Activated naive CD4-positive, alpha-beta T cell treated with anti-CD3 and anti-CD28 coated beads, Interleukin-2, amount 50 U/mL, for 16 hours (primary cell): ENCODE measurements around the gene PRSS21.

ENCODE experiments used
- DNase-seq: peaks from one replicate; pipeline ENCODE4 v3.0.0-alpha.2; 2020

PRSS21 gene

GRCh38 chr16:2808181-2808580, 8.9 kb upstream of the PRSS21 start:
- no peak for DNase-seq

DNA sequence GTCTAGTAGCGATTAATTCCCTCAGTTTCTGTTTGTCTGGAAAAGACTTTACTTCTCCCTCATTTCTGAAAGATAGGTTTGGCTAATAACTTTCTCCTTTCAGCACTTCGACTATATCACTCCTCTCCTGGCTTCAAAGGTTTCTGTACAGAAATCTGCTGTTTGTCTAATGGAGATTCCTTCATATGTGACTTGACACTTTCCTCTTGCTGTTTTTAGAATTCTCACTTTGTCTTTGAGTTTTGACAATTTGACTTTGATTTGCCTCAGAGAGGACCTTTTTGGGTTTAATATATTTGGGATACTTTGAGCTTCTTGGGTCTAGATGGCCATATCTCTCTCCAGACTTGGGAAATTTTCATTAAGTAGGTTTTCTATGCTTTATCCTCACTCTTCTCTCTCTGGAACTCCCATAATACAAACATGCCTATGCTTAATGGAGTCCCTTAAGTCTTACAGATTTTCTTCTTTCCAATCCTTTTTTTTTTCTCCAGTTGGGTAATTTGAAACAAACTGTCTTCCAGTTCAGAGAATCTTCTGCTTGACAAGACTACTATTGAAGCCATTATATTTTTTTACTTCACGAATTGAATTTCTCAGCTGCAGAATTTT, 7.8 kb upstream of the PRSS21 start:
- no peak for DNase-seq

GRCh38 chr16:2810651-2811050, 6.4 kb upstream of the PRSS21 start:
- no peak for DNase-seq

DNA sequence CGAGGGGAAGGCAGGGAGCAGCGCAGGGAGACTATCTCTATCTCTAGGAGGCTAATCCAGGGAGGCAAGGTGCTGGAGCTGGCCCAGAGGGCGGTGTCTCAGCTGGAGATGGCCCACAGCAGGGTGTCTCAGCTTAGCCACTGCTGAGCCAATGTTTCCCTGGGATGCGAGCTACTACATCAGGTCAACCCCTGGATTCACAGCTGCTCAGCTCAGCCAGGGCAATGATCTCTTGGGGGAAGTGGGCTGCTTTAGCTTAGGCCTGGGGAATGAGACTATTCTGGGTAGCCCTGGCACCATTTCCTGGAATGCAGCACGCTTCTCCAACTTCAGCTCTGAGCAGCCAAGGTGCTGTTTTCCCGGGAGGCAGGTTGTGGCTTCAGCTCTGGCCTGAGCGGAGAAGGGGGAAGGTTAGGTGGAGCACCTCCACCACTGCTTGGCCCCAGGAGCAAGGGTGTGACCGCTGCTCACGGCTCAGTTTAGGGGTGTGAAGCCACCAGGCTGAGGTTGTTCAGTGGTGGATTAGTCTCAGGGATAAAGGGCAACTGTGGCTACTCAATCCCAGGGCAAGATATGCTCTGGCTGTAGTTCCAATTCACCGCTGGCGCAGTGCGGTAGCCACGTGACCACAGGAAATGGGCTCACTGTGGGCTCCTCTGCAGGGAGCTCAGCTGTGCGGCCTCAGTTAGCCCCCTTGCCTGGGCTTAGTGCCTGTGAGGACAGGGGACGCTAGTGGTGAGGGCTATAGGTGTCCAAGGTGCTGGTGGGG, 5.2 kb upstream of the PRSS21 start:
- no peak for DNase-seq

DNA sequence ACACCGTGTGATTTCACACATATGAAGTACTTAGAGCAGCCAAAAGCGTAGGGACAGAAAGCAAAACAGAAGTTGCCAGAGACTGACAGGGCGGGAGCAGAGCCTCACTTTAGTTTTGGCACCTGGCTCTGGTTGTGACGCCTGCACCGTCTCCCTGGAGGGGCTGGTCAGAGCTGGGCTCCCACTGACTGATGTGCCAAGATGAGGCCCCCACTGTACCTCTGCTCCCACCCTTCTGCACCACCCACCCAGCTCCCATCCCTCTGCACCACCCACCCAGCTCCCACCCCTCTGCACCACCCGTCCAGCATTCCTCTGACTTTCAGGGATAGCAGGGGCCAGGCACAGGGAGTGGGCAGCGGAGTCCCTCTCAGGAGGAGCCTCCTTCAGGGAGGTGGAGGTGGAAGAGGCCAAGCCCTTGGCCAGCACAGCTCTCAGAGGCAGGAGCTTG, 3.2 kb upstream of the PRSS21 start:
- DNase-seq: no peak

- DNase-seq: no peak
Measured at GRCh38 chr16:2814551-2815298, 2.3 kb upstream of the PRSS21 start.

- no peak for DNase-seq
Measured at GRCh38 chr16:2815299-2815771, 1.7 kb upstream of the PRSS21 start.

GRCh38 chr16:2817340-2818271, 569 bp downstream of the PRSS21 start:
- DNase-seq: no peak

DNA sequence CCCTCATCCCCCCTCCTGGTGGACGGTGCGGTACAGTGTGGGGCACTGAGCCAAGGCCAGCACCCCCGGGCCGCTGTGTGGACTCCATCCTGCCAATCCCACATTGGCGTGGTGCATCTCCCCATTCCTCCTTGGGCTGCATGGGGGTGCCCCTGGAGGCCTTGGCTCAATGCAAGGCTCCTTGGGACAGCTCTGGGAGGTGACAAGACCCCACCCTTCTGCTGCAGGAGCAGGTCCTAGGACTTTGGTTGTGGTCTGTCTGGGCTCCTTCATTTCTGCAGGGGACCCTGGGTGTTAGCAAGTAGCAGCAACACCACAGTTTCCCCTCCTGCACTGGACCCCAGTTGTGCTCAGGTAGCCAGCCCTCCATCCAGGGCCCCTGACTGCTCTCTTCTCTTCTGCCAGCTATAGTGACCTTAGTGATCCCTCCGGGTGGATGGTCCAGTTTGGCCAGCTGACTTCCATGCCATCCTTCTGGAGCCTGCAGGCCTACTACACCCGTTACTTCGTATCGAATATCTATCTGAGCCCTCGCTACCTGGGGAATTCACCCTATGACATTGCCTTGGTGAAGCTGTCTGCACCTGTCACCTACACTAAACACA, 1.3 kb downstream of the PRSS21 start:
- no peak for DNase-seq

DNA sequence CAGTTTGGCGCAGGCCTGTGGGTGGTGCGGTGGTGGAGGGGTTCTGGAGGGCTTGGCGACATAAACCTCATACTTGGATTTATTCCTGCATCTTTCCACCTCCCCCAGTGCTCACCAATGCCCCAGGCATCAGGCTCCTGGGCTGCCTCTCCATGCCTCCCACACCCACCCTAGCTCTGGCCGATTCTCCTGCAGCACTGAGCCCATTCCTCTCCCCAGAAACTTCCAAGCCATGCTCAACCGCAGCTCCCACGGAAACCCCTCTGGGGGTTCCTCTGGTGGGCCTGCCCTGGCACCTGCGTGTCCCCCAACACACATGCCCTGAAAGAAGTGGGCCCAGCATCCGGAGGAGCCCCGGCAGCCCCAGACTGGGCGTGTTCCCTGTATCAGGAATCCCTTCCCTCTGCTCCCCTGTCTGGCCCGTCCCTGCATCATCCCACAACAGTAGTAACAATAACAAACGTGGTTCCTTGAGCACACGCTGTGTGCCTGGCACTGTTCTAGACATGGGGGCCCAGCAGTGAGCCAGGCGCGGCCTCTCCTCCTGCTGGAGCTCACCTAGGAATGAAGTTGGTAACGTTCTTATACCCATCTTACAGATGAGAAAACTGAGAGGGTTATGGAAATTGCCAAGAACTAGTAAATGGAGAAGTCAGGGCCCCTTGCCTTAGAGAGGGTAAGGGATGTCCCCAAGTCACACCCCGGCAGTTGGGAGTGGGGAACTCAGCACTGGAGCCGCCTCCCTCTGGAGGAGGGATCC, 2.3 kb downstream of the PRSS21 start:
- no peak for DNase-seq

GRCh38 chr16:2819939-2820835, 3.1 kb downstream of the PRSS21 start:
- no peak for DNase-seq

DNA sequence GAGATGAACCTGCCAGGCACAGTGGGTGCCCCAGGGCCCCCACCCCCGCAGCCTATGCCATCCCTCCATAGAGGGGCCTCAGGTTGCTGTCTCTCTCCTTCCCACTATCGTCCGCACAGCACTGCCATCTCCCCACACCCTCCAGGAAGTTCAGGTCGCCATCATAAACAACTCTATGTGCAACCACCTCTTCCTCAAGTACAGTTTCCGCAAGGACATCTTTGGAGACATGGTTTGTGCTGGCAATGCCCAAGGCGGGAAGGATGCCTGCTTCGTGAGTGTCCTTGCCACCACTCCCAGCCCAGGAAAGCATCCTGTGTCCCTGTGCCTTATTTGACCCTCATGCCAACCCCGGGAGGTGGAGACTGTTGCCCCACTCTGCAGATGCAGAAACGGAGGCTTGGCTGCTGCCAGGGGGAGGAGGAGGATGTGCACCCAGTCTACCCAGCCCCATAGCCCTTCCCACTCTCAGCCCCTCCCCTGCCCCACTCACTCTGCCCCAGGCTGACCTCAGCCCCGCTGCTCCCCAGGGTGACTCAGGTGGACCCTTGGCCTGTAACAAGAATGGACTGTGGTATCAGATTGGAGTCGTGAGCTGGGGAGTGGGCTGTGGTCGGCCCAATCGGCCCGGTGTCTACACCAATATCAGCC, 3.9 kb downstream of the PRSS21 start:
- DNase-seq: no peak

DNA sequence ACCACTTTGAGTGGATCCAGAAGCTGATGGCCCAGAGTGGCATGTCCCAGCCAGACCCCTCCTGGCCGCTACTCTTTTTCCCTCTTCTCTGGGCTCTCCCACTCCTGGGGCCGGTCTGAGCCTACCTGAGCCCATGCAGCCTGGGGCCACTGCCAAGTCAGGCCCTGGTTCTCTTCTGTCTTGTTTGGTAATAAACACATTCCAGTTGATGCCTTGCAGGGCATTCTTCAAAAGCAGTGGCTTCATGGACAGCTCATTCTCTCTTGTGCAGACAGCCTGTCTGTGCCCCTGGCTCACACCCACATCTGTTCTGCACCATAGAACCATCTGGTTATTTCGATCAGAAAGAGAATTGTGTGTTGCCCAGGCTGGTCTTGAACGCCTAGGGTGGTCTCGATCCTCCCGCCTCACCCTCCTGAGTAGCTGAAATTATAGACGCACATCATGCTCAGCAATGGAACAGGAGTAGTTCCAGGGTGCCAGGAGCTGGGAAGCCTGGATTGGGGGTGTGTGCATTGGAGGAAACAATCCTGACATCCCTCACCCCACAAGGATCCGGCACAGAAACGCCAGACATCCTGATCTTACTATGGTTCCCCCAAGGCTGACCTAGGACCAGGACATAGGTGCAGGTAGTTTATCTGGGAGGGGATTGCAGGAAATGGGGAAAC, 4.6 kb downstream of the PRSS21 start:
- DNase-seq: no peak

- DNase-seq: no peak
Measured at GRCh38 chr16:2822158-2822495, 5.1 kb downstream of the PRSS21 start.

GRCh38 chr16:2822496-2822895, 5.5 kb downstream of the PRSS21 start:
- DNase-seq: no peak

DNA sequence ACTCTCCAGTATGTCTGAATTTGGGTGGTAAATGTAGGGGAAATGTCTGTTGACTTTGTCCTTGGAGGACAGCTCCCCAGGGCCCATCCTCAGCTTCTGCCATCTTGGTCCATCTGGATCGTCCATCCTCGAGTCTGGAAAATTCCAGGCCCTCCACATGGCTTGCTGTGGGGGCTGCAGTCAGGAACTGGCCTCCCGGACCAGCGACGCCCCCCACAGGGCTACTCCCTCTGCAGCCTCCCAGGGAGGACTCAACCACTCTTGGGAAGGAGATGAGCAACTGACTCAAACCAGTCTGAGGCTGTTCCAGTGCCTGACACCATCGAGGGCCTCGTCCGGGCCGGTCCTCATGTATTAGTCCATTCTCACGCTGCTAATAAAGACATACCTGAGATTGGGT, 7.6 kb downstream of the PRSS21 start:
- DNase-seq: no peak

GRCh38 chr16:2825049-2825742, 8.2 kb downstream of the PRSS21 start:
- no peak for DNase-seq

DNA sequence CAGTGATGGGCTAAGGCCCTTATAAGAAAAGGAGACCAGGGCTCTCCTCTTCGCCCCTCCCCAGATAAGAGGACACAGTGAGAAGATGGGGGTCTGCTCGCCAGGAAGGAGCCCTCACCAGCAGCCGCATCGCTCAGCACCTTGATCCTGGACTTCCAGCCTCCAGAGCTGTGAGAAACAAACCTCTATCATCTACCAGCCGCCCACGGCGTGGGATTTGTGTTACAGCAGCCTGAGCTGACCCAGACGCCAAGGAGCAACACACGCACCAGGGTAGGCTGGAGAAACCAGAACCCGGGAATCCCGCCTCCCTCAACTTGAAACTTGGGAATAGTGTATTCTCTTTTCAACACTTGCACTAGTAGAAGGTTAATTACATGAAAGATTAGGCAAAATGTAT, 8.9 kb downstream of the PRSS21 start:
- no peak for DNase-seq
